A549 (cell line): Measurements from ENCODE around the gene SMAD3. TPM values are rescaled to one million over a fixed set of nuclear protein-coding genes. Genes with fewer than 3 reads are reported as not detected.
A peak's percentile ranks its signal among the peaks of the same experiment; 100 is the strongest.

Experiments
- ATAC-seq, 2 experiments: fragments of 200-7000 bp in 1 of 2; fragments of >200 bp in 1 of 2; cut with Nextera tagmentation in 1 of 2; cut with Tn5 transposase in 1 of 2; 3 replicates each; pipeline versions ENCODE4 v1.8.0 to v1.9.1; 2018 to 2020; ENCODE audit warnings: mild to moderate bottlenecking in 1 of 2, moderate library complexity in 1 of 2
- CTCF ChIA-PET: fragments of 300-600 bp; sonication (Branson Sonifier 250); formaldehyde crosslinking; extraction: SDS; loops from one replicate; lab custom pipeline; 2021; ENCODE audit warnings: antibody characterized with exemption, inconsistent platforms; lab: Yijun Ruan, JAX
- POLR2A ChIA-PET: fragments of 350-600 bp; formaldehyde crosslinking; extraction: SDS; loops from one replicate; lab custom pipeline; 2021; ENCODE audit warnings: antibody characterized with exemption, inconsistent platforms; lab: Yijun Ruan, JAX
- DNase-seq, 2 experiments: peaks; one replicate each; pipeline versions ENCODE4 v3.0.0 to v3.0.0-alpha.2; 2011 to 2016; ENCODE audit warnings: low read depth in 1 of 2, low spot score in 1 of 2
- FAIRE-seq: peaks from 2 replicates; lab custom pipeline; 2011; peaks lifted over from hg19 to GRCh38; lab: Jason Lieb, UNC
- H3K27ac ChIP-seq, 2 experiments: fragments of >200 bp; sonication (Bioruptor Twin); formaldehyde crosslinking; 3 replicates each; pipeline ENCODE4 v1.5.1; 2016 to 2017
- H3K4me1 ChIP-seq: fragments of >200 bp; sonication (Bioruptor Twin); formaldehyde crosslinking; 3 replicates; pipeline ENCODE4 v1.6.1; 2016
- H3K4me2 ChIP-seq: fragments of >200 bp; sonication (Bioruptor Twin); formaldehyde crosslinking; 3 replicates; pipeline ENCODE4 v1.6.1; 2016
- H3K4me3 ChIP-seq: fragments of >200 bp; sonication (Bioruptor Twin); formaldehyde crosslinking; 3 replicates; pipeline ENCODE4 v1.5.1; 2016
- H3K9me3 ChIP-seq: fragments of >200 bp; sonication (Bioruptor Twin); formaldehyde crosslinking; 3 replicates; pipeline ENCODE4 v1.6.1; 2016
- BHLHE40 ChIP-seq: IDR thresholded peaks from 2 replicates; pipeline ENCODE4 v1.6.1; 2012; ENCODE audit warnings: low read depth, low read length, inconsistent platforms
- CBX2 ChIP-seq: fragments of 200-600 bp; sonication (generic); IDR thresholded peaks from 2 replicates; pipeline ENCODE4 v1.6.1; 2016; ENCODE audit warnings: low read depth, mild to moderate bottlenecking, borderline replicate concordance
- CBX8 ChIP-seq: fragments of 200-600 bp; sonication (generic); IDR thresholded peaks from 2 replicates; pipeline ENCODE4 v1.6.1; 2016
- CHD4 ChIP-seq: fragments of 200-600 bp; sonication (generic); IDR thresholded peaks from 2 replicates; pipeline ENCODE4 v1.6.1; 2016; ENCODE audit warnings: antibody characterized with exemption, mild to moderate bottlenecking, borderline replicate concordance
- CTCF ChIP-seq: fragments of >200 bp; sonication (Bioruptor Twin); formaldehyde crosslinking; IDR thresholded peaks from 3 replicates; pipeline ENCODE4 v1.5.1; 2016
- E2F6 ChIP-seq: IDR thresholded peaks from 2 replicates; pipeline ENCODE4 v1.6.1; 2012; ENCODE audit warnings: low read depth, borderline replicate concordance
- EHF ChIP-seq: fragments of 250-450 bp; sonication (Bioruptor Pico); IDR thresholded peaks from 2 replicates; pipeline ENCODE4 v1.5.0; 2020; ENCODE audit warnings: mild to moderate bottlenecking
- EHMT2 ChIP-seq: fragments of 200-600 bp; sonication (generic); IDR thresholded peaks from 2 replicates; pipeline ENCODE4 v1.6.1; 2016; ENCODE audit warnings: antibody characterized with exemption, low read depth, mild to moderate bottlenecking, moderate library complexity
- EP300 ChIP-seq, 2 experiments: fragments of >200 bp; sonication (Bioruptor Twin); formaldehyde crosslinking; IDR thresholded peaks; 2 replicates in 1 of 2; 3 replicates in 1 of 2; pipeline ENCODE4 v1.6.1; 2016 to 2017
- ESRRA ChIP-seq: fragments of 150-350 bp; IDR thresholded peaks from 2 replicates; pipeline ENCODE4 v1.6.1; 2014; ENCODE audit warnings: mild to moderate bottlenecking, low read length, borderline replicate concordance
- FOSB ChIP-seq: fragments of 250-450 bp; sonication (Bioruptor Pico); IDR thresholded peaks from 2 replicates; pipeline ENCODE4 v1.5.0; 2020; ENCODE audit warnings: mild to moderate bottlenecking, moderate library complexity
- FOSL2 ChIP-seq, 2 experiments: fragments of 450-650 bp in 1 of 2; fragments of >200 bp in 1 of 2; sonication (Bioruptor Twin) in 1 of 2; formaldehyde crosslinking; IDR thresholded peaks; 2 replicates each; pipeline versions ENCODE4 v1.5.0 to v1.6.1; 2016 to 2020; ENCODE audit warnings: mild to moderate bottlenecking in 1 of 2, moderate library complexity in 1 of 2
- GATA3 ChIP-seq: IDR thresholded peaks from 2 replicates; pipeline ENCODE4 v1.6.1; 2012; ENCODE audit warnings: borderline replicate concordance
- HDAC2 ChIP-seq: fragments of 200-600 bp; sonication (generic); IDR thresholded peaks from 2 replicates; pipeline ENCODE4 v1.6.1; 2016
- HOXB13 ChIP-seq: fragments of 250-450 bp; sonication (Bioruptor Pico); IDR thresholded peaks from 2 replicates; pipeline ENCODE4 v1.5.0; 2020; ENCODE audit warnings: low read depth, mild to moderate bottlenecking, moderate library complexity
- JUN ChIP-seq, 2 experiments: fragments of >200 bp; sonication (Bioruptor Twin); formaldehyde crosslinking; IDR thresholded peaks; 2 replicates in 1 of 2; 3 replicates in 1 of 2; pipeline ENCODE4 v1.6.1; 2016 to 2017
- MAX ChIP-seq: IDR thresholded peaks from 2 replicates; pipeline ENCODE4 v1.6.1; 2012
- MYC ChIP-seq: IDR thresholded peaks from 2 replicates; pipeline ENCODE4 v1.6.1; 2012; ENCODE audit warnings: mild to moderate bottlenecking, inconsistent platforms, low read length, improper control_type of control experiment, borderline replicate concordance
- NFE2L2 ChIP-seq: fragments of 150-350 bp; conservative IDR thresholded peaks from 2 replicates; pipeline ENCODE4 v1.6.1; 2014; ENCODE audit warnings: low read length
- POLR2A ChIP-seq: IDR thresholded peaks from 2 replicates; pipeline ENCODE4 v1.6.1; 2012; ENCODE audit warnings: mild to moderate bottlenecking, low read length
- POLR2AphosphoS2 ChIP-seq: conservative IDR thresholded peaks from 2 replicates; pipeline ENCODE4 v1.6.1; 2012; ENCODE audit warnings: low read length, improper control_type of control experiment, inconsistent platforms
- RARB ChIP-seq: fragments of 250-450 bp; sonication (Bioruptor Pico); IDR thresholded peaks from 2 replicates; pipeline ENCODE4 v1.8.0; 2021; ENCODE audit warnings: mild to moderate bottlenecking, moderate library complexity
- RCOR1 ChIP-seq: fragments of 150-350 bp; IDR thresholded peaks from 2 replicates; pipeline ENCODE4 v1.6.1; 2014; ENCODE audit warnings: antibody characterized with exemption, low read length, low read depth
- RFX5 ChIP-seq: fragments of 450-650 bp; IDR thresholded peaks from 2 replicates; pipeline ENCODE4 v1.7.1; 2014; ENCODE audit warnings: antibody characterized with exemption, mild to moderate bottlenecking, moderate library complexity
- RNF2 ChIP-seq: fragments of 200-600 bp; sonication (generic); IDR thresholded peaks from 2 replicates; pipeline ENCODE4 v1.6.1; 2016; ENCODE audit warnings: low read depth, mild to moderate bottlenecking, antibody characterized with exemption, moderate library complexity, borderline replicate concordance
- SMC3 ChIP-seq: fragments of >200 bp; sonication (Bioruptor Twin); formaldehyde crosslinking; IDR thresholded peaks from 3 replicates; pipeline ENCODE4 v1.6.1; 2018; ENCODE audit warnings: inconsistent platforms
- SREBF2 ChIP-seq: fragments of 450-650 bp; IDR thresholded peaks from 2 replicates; pipeline ENCODE4 v1.6.1; 2014; ENCODE audit warnings: mild to moderate bottlenecking, moderate library complexity
- TFCP2L1 ChIP-seq: fragments of 250-450 bp; sonication (Bioruptor Pico); IDR thresholded peaks from 2 replicates; pipeline ENCODE4 v1.5.0; 2021; ENCODE audit warnings: mild to moderate bottlenecking
- ZC3H11A ChIP-seq: fragments of 450-650 bp; IDR thresholded peaks from 2 replicates; pipeline ENCODE4 v1.6.1; 2014; ENCODE audit warnings: antibody characterized with exemption, mild to moderate bottlenecking
- ZSCAN20 ChIP-seq: fragments of 250-450 bp; sonication (Bioruptor Pico); IDR thresholded peaks from 2 replicates; pipeline ENCODE4 v1.8.0; 2022; ENCODE audit warnings: mild to moderate bottlenecking, moderate library complexity
- WGBS: methylation state at CpG from one replicate; pipeline ENCODE4 v1.1.6; 2017; ENCODE audit errors: missing lambda C conversion rate; 5-methylcytosine and 5-hydroxymethylcytosine counted together
- polyA plus RNA-seq, 4 experiments: library from polyadenylated mRNA; depleted of rRNA in 3 of 4; stranded (reverse); fragments of >200 nt; fragmentation: RNase III in 1 of 4; extraction: RNeasy Plus Mini Kit Qiagen cat#74134 plus additional on column Dnase treatment in 1 of 4; gene quantifications; 2 replicates in 3 of 4; 3 replicates in 1 of 4; pipeline ENCODE4 v1.2.3, GENCODE V29; 2011 to 2017
- TF ChIP-seq, protein P1 (sequence below): IDR thresholded peaks from 2 replicates; pipeline ENCODE4 v1.6.1; 2012

The SMAD3 gene
- polyA plus RNA-seq, 2 of the 4 experiments (the other 2 are of a cell fraction): 74.6 to 77.2 TPM

DNA sequence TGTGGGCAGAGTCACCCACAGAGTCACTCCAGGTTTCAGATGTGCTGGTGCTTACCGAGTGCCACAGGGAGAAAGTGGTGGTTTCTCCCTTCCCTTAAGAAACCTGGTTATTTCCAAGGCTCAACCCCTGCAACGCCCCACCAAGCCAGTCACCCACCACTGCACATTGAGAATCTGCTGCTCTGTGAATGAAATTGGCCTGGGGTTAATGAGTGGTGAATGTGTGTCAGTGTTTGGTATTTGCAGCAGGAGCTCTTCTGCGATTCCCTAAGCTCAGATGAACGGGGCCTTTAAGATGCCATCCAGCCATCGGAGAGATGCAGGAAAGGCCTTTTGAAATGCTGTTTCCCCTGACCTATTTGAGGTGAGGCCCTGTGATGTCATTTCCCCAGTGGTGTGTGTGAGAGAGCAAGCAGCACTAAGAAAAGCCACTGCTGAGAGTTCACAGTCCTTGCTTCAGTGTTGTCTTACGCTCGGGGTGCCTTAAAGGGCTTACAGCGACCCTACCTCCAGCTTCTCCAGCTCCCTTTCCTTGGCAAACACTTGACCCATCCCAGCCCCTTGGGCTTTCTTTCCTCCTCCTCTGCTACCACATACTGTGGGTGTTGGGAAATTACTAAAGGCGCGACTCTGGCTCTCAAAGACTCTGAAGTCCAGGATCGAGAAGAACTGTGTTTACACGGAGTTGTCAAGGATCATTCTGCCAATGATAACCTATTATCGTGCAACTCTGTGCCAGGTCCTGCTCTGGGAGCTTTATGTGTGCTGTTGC is 68.9 kb downstream of the SMAD3 start:
- 3% methylated on average over 13 of the region's 13 CpGs for WGBS
- DNase-seq (peak; percentile 47 to 90), FAIRE-seq (peak; percentile 56), ATAC-seq (peak; percentile 57 to 65)
- Histone ChIP-seq H3K27ac (peak overlapping the region; percentile 92), H3K4me2 (peak overlapping the region; percentile 90), H3K9me3 (no peaks in the 10 kb centered on the region), H3K4me3 (peak overlapping the region; percentile 12; the same call in 1 of the 3 replicates), H3K4me1 (peaks cover 100% of the 10 kb centered on the region)
- ChIA-PET POLR2A (interaction anchor here (0.8 to 3.0 kb wide), 5 partner anchors 7 to 69 kb away, joined by 3 to 18 read pairs (median 3); partner anchors contain the start of gene SMAD3), CTCF (interaction anchor here (0.8 to 6.5 kb wide), 16 partner anchors 8 to 188 kb away, joined by 3 to 46 read pairs (median 4); partner anchors contain the start of gene SMAD3)
- TF ChIP-seq POLR2A (no peak), SMC3 (no peak), POLR2AphosphoS2 (no peak), FOSB (CRISPR knock-in tag) (no peak), FOSL2 (IDR thresholded peaks at IDR 0.05) (no peak), FOSL2 (CRISPR knock-in tag; IDR thresholded peaks at IDR 0.05) (peak; percentile 42; the same call in 1 of the 2 replicates), E2F6 (no peak), EHMT2 (no peak), CTCF (no peak), RNF2 (no peak), MAX (peak; percentile 52), CBX8 (no peak), ESRRA (no peak), RARB (CRISPR knock-in tag) (no peak), JUN (IDR thresholded peaks at IDR 0.05) (peak; percentile 18 to 63; a peak in 2 of 5 replicates), RFX5 (no peak), HDAC2 (0 out of 2 replicates have a peak, but pooled peaks have one; percentile 13), EHF (CRISPR knock-in tag) (peak; percentile 49; the same call in 1 of the 2 replicates), NFE2L2 (no peak)

DNA sequence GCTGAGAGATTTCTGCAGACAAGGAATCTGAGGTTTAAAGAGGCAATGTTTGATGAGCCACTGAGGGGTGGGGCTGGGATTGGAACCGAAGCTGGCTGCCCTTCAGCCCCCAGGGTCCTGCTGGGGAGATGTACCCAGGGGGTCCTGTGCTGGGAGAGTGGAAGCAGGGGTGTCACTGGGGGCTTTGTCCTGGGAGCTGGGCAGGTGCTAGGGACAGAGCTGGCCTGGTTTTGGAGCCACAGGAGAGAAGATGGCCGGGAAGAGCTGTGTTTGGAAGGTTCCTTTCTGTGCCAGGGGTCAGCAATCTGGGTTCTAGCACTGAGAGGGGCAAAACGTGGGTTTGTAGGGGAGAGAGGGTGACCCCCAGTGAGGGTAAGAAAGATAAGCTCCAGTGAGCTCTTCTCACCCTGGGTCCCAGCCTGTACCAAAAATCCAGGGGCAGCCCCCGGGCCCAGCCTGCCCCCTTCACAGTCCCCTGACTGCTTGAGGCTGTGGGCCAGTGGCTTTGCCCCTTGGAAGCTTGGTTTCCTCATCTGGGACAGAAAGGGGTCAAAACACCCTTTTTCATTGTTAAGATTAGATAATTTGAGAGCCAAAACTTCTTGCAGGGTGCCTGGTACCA is 69.6 kb downstream of the SMAD3 start:
- peak overlapping the region; percentile 92 for H3K27ac ChIP-seq
- ChIA-PET POLR2A (interaction anchor here (0.9 to 3.0 kb wide), 3 partner anchors 8 to 69 kb away, joined by 3 to 18 read pairs (median 3); partner anchors contain the start of gene SMAD3), CTCF (interaction anchor here (0.7 to 6.5 kb wide), 17 partner anchors 8 to 207 kb away, joined by 3 to 46 read pairs (median 4); partner anchors contain the start of gene SMAD3)
- ATAC-seq: peak; percentile 32
- no peaks in the 10 kb centered on the region for H3K9me3 ChIP-seq
- WGBS: 2% methylated on average over 4 of the region's 4 CpGs
- no peak for FAIRE-seq
- no peak for DNase-seq
- peaks cover 100% of the 10 kb centered on the region for H3K4me1 ChIP-seq
- H3K4me3 ChIP-seq: peak overlapping the region; percentile 12; the same call in 1 of the 3 replicates
- peak overlapping the region; percentile 90 for H3K4me2 ChIP-seq
- TF ChIP-seq HDAC2 (no peak), HOXB13 (no peak; the same call in 1 of the 2 replicates), CBX2 (no peak), FOSB (CRISPR knock-in tag) (peak; percentile 5; the same call in 1 of the 2 replicates), SREBF2 (no peak), E2F6 (no peak), GATA3 (no peak), ZSCAN20 (CRISPR knock-in tag) (no peak), POLR2A (no peak), POLR2AphosphoS2 (no peak), SMC3 (no peak), JUN (IDR thresholded peaks at IDR 0.05) (no peak), CHD4 (0 out of 2 replicates have a peak, but pooled peaks have one; percentile 23), MYC (no peak), RCOR1 (no peak), BHLHE40 (no peak), EP300 (IDR thresholded peaks at IDR 0.05) (no peak), ZC3H11A (no peak), TFCP2L1 (CRISPR knock-in tag) (peak; percentile 54; the same call in 1 of the 2 replicates)
- TF ChIP-seq, protein P1, sequence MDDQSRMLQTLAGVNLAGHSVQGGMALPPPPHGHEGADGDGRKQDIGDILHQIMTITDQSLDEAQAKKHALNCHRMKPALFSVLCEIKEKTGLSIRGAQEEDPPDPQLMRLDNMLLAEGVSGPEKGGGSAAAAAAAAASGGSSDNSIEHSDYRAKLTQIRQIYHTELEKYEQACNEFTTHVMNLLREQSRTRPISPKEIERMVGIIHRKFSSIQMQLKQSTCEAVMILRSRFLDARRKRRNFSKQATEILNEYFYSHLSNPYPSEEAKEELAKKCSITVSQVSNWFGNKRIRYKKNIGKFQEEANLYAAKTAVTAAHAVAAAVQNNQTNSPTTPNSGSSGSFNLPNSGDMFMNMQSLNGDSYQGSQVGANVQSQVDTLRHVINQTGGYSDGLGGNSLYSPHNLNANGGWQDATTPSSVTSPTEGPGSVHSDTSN: no peak
